BJ (cell line): ENCODE results near the gene XIST. TPM values are rescaled to one million over a fixed set of nuclear protein-coding genes. Genes with fewer than 3 reads are reported as not detected.

Source experiments
- CTCF ChIA-PET: fragments of 350-600 bp; formaldehyde crosslinking; extraction: SDS; loops from one replicate; lab custom pipeline; 2021; ENCODE audit warnings: antibody characterized with exemption, inconsistent platforms; lab: Yijun Ruan, JAX
- POLR2A ChIA-PET: fragments of 300-600 bp; sonication (Branson Sonifier 250); formaldehyde crosslinking; extraction: SDS; loops from one replicate; lab custom pipeline; 2021; ENCODE audit warnings: antibody characterized with exemption; lab: Charles Lee
- DNase-seq: peaks from one replicate; pipeline ENCODE4 v3.0.0-alpha.2; 2011; ENCODE audit warnings: low read depth
- H3K27me3 ChIP-seq: 2 replicates; pipeline ENCODE4 v1.6.0; 2011; ENCODE audit warnings: low read length; ENCODE audit not compliant: control insufficient read depth, insufficient read depth
- H3K36me3 ChIP-seq: 2 replicates; pipeline ENCODE4 v1.5.1; 2011; ENCODE audit warnings: low read length; ENCODE audit not compliant: control insufficient read depth, insufficient read depth
- H3K4me3 ChIP-seq: 2 replicates; pipeline ENCODE4 v1.5.1; 2011; ENCODE audit warnings: low read depth, mild to moderate bottlenecking, control low read depth, low read length
- polyA plus RNA-seq: library from polyadenylated mRNA; depleted of rRNA; stranded (reverse); fragments of >200 nt; gene quantifications from 2 replicates; pipeline ENCODE4 v1.2.3, GENCODE V29; 2011
- TF ChIP-seq, protein P1 (sequence below): IDR thresholded peaks from 2 replicates; pipeline ENCODE4 v1.5.1; 2011; ENCODE audit warnings: low read depth, mild to moderate bottlenecking, control low read depth, inconsistent platforms, low read length, moderate library complexity; ENCODE audit not compliant: insufficient read depth

XIST gene
- polyA plus RNA-seq, 1 experiment = 0.11 TPM

- no peaks in the 10 kb centered on the region for H3K27me3 ChIP-seq
- CTCF ChIA-PET = no interaction called here
- no peak overlapping the region for H3K4me3 ChIP-seq
- TF ChIP-seq, protein P1, sequence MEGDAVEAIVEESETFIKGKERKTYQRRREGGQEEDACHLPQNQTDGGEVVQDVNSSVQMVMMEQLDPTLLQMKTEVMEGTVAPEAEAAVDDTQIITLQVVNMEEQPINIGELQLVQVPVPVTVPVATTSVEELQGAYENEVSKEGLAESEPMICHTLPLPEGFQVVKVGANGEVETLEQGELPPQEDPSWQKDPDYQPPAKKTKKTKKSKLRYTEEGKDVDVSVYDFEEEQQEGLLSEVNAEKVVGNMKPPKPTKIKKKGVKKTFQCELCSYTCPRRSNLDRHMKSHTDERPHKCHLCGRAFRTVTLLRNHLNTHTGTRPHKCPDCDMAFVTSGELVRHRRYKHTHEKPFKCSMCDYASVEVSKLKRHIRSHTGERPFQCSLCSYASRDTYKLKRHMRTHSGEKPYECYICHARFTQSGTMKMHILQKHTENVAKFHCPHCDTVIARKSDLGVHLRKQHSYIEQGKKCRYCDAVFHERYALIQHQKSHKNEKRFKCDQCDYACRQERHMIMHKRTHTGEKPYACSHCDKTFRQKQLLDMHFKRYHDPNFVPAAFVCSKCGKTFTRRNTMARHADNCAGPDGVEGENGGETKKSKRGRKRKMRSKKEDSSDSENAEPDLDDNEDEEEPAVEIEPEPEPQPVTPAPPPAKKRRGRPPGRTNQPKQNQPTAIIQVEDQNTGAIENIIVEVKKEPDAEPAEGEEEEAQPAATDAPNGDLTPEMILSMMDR = no peak
- no peak for DNase-seq
- no peaks in the 10 kb centered on the region for H3K36me3 ChIP-seq
- POLR2A ChIA-PET = no interaction called here
Measured at GRCh38 chrX:73852022-73852421, 492 bp downstream of the XIST start.

DNA sequence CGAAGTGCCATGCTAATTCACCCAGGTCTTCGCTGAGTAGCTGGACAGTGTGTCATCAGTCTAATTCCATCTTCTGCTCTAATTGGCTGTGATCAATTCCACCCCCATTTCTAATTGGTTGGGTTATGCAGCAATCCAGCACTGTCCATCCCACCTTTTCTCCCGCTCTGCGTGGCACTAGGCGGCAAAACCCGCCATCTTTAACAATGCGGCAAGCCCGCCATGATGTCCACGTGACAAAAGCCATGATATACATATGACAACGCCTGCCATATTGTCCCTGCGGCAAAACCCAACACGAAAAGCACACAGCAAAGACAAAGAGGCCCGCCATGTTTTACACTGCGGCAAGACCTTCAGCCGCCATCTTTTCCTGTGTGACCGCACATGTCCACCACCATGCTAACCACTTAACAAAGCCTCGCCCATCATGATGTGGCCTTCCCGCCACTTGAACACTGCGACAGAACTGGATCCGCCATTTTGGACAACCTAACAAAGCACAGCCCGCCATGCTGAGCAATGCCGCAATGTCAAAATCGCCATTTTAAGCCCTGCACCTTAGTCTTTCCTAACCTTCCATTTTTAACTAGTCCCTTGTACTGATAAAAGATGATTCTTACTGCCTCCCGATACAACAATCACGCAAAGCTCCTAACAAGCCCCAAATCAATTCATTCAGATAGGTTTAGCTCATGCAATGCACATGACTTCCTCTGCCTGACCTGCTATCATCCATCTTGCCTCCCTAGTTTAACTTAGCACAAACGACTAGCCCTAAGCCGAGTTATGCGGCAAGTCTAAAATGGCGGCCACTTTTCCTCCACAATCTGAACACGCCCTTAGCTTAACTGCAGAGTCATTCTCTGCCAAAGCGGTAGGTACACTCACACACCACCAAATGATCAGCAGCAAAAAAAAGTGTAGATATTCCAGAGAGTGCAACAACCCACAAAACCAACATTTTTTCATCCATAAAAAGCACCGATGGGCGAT, 1.2 kb downstream of the XIST start:
- CTCF ChIA-PET = no interaction called here
- POLR2A ChIA-PET = no interaction called here
- no peaks in the 10 kb centered on the region for H3K27me3 ChIP-seq
- no peak for DNase-seq
- no peaks in the 10 kb centered on the region for H3K36me3 ChIP-seq
- TF ChIP-seq, protein P1 = no peak
- no peak overlapping the region for H3K4me3 ChIP-seq

DNA sequence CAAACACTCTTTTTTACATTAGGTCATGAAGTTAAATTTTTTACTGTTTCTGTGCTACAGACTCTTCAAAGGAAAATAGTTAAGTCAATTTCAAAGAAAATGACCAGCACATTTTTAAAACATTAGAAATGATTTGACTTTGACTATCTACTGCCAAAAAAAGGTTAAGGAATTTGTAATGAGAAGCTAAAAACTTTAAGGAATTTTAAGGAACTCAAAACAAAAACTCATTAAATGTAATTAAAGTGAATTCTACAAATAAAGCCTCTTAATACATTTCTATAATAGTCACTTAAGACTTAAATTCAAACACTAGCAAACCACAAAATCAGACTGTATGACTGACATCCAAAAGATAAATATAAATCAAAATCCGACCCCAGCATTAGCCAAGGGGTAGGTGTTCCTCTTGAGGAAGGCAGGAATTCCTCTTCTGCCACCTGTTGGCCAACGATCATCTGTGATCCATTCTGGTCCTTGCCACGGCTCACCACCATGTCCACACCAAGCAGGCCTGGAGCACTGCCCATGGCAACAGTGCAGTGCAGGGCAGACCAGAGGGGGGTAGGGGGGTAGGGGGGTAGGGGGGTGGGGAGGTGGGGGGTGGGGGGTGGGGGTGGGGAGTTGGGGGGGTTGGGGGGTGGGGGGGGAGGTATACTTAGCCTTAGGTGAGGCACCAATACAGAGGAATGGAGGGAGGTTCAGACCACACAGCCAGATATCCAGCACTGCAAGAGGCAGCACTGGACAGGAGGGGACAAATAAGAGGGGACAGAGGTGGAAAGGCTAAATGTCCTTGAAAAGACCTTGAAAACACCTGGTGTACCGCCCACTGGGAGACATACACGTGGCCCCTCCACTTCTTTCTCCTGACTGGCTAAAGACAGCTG, 2.1 kb downstream of the XIST start:
- CTCF ChIA-PET = no interaction called here
- DNase-seq = no peak
- H3K4me3 ChIP-seq = no peak overlapping the region
- H3K27me3 ChIP-seq = no peaks in the 10 kb centered on the region
- POLR2A ChIA-PET = no interaction called here
- no peaks in the 10 kb centered on the region for H3K36me3 ChIP-seq
- TF ChIP-seq, protein P1 = peak; percentile 25; the same call in 1 of the 2 replicates

DNA sequence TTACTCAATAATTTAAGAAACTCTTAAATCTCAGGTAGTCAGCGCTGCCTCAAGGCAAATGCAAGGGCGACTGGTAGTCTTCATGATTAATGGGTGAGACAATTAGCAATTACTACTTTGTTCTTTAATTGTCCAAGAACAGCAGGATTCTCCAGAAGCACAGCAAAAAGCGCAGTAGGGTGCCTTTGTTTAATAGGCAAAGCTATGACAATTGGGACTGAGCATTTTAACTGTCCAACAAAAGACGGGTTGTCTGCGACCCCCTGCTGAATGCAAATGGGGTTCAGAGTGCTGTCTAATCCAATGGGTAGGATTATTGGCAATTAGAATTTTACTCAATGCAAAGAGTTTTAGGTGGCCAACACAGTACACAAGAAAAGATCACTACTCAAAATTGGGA, 3.4 kb downstream of the XIST start:
- no peak overlapping the region for H3K4me3 ChIP-seq

More for the DNA sequence above, 3.4 kb downstream of the XIST start:
- no peak for DNase-seq
- Histone ChIP-seq H3K27me3 (no peaks in the 10 kb centered on the region), H3K36me3 (no peaks in the 10 kb centered on the region)
- CTCF ChIA-PET = no interaction called here
- TF ChIP-seq, protein P1 = no peak
- POLR2A ChIA-PET = no interaction called here
